SK-N-DZ (cell line): Measurements from ENCODE around the gene TTC7B.
"Not testable (repeated sequence)": the region's sequence is repeated elsewhere in the genome, so short reads cannot be mapped to it uniquely, and the experiment has no call there.

Source experiments
- DNase-seq: peaks from one replicate; pipeline ENCODE4 v3.0.0-alpha.2; 2015; ENCODE audit warnings: low spot score

TTC7B gene

GRCh38 chr14:90830931-90831701 lies 14.9 kb upstream of the TTC7B start:
- DNase-seq, result no peak

DNA sequence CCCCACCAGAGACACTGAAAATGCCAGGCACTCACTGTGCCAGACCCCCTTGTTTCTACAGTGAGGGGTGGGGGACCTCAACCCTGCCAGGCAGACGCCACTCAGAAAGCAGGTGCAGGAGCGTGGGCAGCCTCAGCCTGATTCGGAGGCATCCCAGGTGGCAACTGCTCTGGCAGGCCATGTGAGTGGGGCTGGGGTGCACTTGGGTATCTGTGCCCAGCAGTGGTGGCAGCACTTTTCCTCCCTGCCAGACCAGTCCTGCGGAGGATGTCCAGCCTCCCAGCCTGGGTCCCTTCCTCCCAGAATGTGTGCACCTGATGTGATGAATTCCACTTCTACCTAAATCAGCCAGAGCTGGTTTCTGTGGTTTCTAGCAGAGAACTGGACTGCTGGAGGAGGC lies 13.4 kb upstream of the TTC7B start:
- DNase-seq, result no peak

DNA sequence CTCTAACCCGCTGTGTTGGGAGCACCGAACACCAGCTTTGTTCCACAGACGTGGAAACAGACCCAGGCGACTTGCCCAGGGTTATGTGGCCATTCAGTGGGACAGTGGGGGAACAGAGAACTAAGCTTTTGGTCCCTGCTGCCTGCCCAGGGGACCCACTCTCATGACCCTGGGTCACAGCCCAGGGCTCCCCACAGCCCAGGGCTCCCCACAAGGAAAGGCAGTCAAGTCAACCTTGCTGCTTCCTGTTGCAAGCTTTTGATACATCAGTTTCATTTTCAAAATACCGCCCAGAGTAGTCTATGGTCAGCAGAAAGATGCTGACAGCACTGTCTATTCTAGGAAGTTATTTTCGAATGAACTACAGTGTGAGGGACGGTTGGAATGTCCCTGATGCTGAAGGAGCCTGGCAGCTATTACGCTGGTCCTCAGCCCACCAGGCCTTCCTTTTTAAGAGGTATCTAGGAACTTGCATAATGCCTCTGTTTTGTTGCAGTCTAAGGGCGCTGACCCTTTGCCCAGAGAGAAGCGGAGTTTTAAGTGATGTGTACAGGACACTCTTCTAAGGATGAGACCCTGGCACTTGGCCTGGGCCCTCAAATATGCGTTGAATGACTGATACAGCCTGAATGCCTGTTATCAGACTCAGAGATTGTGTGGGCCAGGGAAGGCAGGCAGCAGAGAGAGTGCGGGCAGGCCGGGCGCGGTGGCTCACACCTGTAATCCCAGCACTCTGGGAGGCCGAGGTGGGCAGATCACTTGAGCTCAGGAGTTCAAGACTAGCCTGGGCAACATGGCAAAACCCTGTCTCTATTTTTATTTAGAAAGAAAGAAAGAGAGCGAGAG lies 12.6 kb upstream of the TTC7B start:
- DNase-seq, result no peak

GRCh38 chr14:90827919-90828610 lies 11.8 kb upstream of the TTC7B start:
- DNase-seq, result peak; percentile 82

GRCh38 chr14:90823542-90823941 lies 7.3 kb upstream of the TTC7B start:
- not testable (repeated sequence) for DNase-seq

DNA sequence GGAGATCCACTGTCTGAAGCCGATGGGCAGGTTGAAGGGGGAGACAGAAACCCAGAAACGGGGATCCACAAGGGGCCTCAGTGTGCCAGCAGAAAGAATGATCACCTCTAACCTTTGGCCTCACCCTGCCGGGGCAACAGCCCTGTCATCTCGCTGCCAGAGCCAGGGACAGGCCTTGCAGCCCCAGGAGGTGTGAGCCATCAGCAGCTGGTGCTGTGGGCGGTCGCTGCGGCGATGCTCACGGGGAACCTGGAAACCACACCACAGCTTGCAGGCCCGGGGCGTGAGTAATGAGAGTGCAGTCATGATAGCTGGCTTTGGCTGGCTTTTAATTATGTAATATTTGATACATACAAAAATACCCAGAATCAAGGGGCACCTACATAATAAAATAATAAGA lies 4.7 kb upstream of the TTC7B start:
- DNase-seq, result peak; percentile 15

DNA sequence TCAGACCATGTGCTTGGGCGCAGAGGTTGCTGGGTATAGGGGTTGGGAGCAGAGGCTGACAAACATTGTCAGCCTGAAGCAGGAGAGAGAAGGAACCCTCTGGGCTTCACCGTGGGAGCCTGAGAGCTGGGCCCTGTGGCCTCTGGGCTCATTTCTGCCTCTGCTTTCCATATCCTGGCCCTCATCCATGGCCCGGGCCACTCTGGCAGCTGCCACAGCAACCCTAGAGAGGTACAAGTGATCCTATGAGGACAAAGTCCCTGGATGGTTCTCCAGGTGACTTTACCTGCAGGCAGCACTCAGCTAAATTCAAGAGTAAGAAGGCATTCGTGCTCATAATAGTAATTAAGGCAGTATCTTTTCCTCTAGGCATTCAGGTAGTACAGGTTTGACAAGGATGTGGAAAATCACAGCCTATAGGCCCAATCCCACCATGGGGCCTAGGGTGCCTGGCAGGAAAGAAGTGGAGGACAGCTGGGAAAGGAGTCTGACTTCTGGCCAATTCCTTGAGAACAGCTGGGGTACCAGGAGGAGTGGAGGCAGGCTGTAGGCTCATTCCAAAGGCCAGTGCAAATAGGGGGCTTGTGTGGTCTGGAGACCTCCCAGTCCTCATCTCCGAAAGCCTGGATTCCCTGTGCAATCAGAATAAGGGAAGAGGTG lies 3.6 kb upstream of the TTC7B start:
- DNase-seq, result no peak

DNA sequence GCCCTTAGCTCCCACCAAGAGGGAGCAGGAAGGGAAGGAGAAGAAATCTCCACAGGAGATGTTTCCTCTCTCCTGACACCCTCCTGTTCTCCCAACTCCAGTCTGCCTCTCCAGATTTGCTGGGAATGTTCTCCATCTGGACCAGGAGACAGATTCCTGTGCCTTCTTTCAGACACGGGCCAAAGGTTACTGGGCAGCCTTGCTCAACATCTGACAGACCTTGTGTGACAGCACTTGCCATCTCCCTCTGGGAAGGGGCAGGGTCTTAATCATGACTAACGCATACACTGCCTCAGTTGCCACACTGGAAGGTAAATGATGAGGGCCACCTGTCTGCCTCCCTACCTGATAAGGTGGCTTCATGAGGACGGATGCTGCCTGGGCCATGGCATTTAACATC lies 2.5 kb upstream of the TTC7B start:
- no peak for DNase-seq

- no peak for DNase-seq
These were observed 629 bp upstream of the TTC7B start for GRCh38 chr14:90816681-90817436.

DNA sequence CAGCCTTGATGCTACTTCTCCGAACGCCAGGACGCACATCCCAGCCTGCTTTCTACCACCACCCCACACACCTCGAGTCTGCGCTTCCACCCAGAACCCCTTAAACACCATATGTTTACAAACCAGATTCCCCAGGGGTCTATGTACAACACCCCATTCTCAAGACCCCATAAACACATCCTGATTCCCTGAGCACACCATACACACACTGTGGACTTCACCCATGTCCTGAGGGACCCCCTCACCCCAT lies 733 bp downstream of the TTC7B start:
- DNase-seq, result no peak

GRCh38 chr14:90814806-90815571 lies 1.2 kb downstream of the TTC7B start:
- DNase-seq, result no peak

DNA sequence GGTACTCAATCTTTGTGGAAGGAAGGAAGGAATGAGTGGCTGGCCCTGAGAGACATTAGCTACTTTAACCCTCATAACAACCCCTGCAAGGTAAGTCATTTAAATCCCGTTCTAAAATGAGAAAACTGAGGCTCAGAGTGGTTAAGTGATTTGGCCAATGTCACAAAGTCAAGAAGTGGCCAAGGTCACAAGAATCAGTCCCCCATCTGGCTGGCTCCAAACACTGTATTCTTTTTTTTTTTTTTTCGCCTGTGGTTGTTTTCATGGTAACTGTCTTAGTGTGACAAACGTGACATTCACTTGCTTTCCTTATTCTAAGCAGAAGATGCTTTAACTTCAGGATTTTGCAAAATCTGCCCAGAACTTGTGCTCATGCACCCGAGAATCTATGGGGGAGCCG lies 2.8 kb downstream of the TTC7B start:
- DNase-seq, result no peak

GRCh38 chr14:90812109-90812508 lies 4.1 kb downstream of the TTC7B start:
- DNase-seq, result no peak

DNA sequence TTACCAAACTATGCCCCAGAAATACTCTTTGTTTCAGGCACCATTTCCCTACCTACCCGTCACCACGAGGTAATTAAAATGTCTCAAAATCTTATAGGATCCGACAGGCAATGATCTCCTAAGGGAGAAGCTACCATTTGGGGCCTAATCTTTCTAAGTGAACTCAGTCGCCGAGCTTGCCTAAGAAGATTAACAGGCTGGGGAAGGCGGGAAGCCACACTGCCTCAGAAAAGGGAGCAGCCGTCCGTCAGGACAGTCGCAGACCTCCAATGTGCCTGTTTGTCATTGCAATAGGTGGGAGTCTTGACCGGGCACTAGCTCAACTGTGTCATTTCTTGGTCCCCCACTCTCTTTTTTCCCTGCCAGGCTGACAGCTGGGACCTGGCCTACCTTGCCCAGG lies 4.6 kb downstream of the TTC7B start:
- DNase-seq, result no peak

GRCh38 chr14:90810806-90811205 lies 5.4 kb downstream of the TTC7B start:
- DNase-seq, result no peak

DNA sequence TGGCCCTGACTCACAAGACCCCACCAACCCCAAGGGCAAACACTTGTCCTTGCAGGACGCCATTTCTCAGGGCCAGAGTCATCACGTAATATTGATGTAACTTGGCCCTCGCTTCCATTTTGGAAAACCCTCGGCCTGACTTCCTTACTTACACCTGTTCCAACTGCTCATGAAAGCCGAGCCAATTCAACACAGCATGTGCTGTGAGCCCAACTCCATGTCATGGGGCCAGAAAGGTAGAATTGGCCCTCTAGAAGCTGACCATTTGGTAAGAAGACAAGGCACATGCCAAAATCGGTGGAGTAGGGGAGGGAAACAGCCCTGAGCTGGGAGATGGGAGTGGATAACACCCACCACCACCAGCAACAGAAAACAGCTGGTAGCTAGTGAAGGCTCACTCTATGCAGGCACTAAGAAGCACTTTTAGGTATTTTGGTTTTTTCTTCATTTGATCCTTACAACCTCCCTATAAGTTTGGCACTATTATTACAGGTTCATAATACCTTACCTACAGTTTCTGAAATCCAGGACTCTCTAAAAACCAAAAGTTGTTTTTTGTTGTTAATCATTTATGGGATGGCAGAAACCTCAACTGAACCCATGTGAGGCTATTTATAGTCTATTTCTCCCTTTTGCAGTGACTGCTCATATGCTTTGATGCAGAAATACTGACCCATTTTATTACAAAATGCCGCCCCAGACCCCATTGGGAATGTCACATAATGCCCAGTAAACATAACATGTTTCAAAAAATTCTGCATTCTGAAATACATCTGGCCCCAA lies 6.5 kb downstream of the TTC7B start:
- no peak for DNase-seq

GRCh38 chr14:90808759-90809529 lies 7.3 kb downstream of the TTC7B start:
- no peak for DNase-seq

DNA sequence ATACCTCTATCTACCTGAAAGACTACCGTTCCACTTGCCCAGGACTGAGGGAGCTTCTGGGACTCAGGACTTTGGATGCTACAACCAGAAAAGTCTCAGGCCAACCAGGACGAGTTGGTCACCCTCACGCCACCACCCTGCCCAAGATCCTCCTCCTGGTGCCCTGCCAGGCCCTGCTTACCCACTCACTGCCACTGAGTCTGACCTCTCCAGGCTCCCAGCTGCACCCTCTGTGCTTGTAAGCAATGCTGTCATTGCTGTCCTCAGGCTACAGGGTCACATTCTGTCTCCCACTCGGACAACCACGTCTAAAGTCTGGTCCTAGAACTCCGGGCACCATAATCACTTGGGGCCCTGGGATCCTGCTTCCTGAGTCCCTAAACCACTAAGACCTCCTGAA lies 9.2 kb downstream of the TTC7B start:
- DNase-seq, result no peak
